GM23338 (cell line): ENCODE results near the gene AKAP9.

Experiments used
- CREB1 ChIP-seq: fragments of 250-450 bp; sonication (Bioruptor Pico); IDR thresholded peaks from 2 replicates; pipeline ENCODE4 v1.5.0; 2020; ENCODE audit warnings: low read depth, mild to moderate bottlenecking, moderate library complexity
- EZH2 ChIP-seq: fragments of 200-600 bp; sonication (generic); IDR thresholded peaks from one replicate; pipeline ENCODE4 v1.8.0; 2017; ENCODE audit warnings: antibody characterized with exemption, mild to moderate bottlenecking, low read depth; ENCODE audit not compliant: unreplicated experiment
- EZH2phosphoT487 ChIP-seq: fragments of 200-600 bp; sonication (generic); IDR thresholded peaks from one replicate; pipeline ENCODE4 v1.8.1; 2018; ENCODE audit warnings: antibody characterized with exemption; ENCODE audit not compliant: unreplicated experiment
- JUNB ChIP-seq: IDR thresholded peaks from one replicate; pipeline ENCODE4 v1.6.1; 2016; ENCODE audit warnings: antibody characterized with exemption; ENCODE audit not compliant: unreplicated experiment
- POLR2AphosphoS5 ChIP-seq: IDR thresholded peaks from 2 replicates; pipeline ENCODE4 v1.6.1; 2016; ENCODE audit warnings: antibody characterized with exemption, low read depth
- ZNF114 ChIP-seq: fragments of 250-450 bp; sonication (Bioruptor Pico); IDR thresholded peaks from 2 replicates; pipeline ENCODE4 v1.5.0; 2020; ENCODE audit warnings: mild to moderate bottlenecking, moderate library complexity
- TF ChIP-seq, protein P1 (sequence below), 2 experiments: fragments of 200-600 bp in 1 of 2; sonication (generic) in 1 of 2; conservative IDR thresholded peaks; 2 replicates each; pipeline versions ENCODE4 v1.5.1 to v1.6.1; 2016 to 2017; ENCODE audit warnings: antibody characterized with exemption in 2 of 2, low read depth in 2 of 2, mild to moderate bottlenecking in 2 of 2, moderate library complexity in 1 of 2
- TF ChIP-seq, protein P2 (sequence below): IDR thresholded peaks from one replicate; pipeline ENCODE4 v1.6.1; 2018; ENCODE audit warnings: antibody characterized with exemption; ENCODE audit not compliant: unreplicated experiment
- TF ChIP-seq, protein P3 (sequence below): IDR thresholded peaks from 2 replicates; pipeline ENCODE4 v1.6.1; 2016; ENCODE audit warnings: antibody characterized with exemption

DNA sequence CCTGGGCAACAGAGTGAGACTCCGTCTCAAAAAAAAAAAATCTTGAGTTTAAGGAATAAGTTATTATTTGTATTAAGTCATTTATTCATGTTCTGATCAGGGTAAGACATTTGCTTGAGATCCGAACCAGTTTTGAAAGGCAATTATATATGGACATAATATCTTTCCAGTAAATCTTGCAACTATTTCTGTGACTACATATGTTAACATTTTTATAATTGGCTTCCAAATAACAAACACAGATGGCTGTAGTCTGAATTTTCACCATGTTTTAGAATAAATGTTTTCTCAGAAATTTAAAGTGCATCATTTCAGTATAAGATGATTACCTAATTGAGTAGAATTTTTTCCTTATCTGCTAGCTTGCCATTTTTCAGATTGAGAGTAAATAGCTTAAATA lies 21.2 kb downstream of the AKAP9 start:
- TF ChIP-seq, protein P1, sequence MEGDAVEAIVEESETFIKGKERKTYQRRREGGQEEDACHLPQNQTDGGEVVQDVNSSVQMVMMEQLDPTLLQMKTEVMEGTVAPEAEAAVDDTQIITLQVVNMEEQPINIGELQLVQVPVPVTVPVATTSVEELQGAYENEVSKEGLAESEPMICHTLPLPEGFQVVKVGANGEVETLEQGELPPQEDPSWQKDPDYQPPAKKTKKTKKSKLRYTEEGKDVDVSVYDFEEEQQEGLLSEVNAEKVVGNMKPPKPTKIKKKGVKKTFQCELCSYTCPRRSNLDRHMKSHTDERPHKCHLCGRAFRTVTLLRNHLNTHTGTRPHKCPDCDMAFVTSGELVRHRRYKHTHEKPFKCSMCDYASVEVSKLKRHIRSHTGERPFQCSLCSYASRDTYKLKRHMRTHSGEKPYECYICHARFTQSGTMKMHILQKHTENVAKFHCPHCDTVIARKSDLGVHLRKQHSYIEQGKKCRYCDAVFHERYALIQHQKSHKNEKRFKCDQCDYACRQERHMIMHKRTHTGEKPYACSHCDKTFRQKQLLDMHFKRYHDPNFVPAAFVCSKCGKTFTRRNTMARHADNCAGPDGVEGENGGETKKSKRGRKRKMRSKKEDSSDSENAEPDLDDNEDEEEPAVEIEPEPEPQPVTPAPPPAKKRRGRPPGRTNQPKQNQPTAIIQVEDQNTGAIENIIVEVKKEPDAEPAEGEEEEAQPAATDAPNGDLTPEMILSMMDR (conservative IDR thresholded peaks at IDR 0.05; ENCODE audit: low read depth in 2 of 2): no peak
- TF ChIP-seq JUNB (no peak), EZH2phosphoT487 (no peak), EZH2 (no peak), POLR2AphosphoS5 (no peak), ZNF114 (CRISPR knock-in tag) (no peak), CREB1 (CRISPR knock-in tag) (no peak)
- TF ChIP-seq, protein P2, sequence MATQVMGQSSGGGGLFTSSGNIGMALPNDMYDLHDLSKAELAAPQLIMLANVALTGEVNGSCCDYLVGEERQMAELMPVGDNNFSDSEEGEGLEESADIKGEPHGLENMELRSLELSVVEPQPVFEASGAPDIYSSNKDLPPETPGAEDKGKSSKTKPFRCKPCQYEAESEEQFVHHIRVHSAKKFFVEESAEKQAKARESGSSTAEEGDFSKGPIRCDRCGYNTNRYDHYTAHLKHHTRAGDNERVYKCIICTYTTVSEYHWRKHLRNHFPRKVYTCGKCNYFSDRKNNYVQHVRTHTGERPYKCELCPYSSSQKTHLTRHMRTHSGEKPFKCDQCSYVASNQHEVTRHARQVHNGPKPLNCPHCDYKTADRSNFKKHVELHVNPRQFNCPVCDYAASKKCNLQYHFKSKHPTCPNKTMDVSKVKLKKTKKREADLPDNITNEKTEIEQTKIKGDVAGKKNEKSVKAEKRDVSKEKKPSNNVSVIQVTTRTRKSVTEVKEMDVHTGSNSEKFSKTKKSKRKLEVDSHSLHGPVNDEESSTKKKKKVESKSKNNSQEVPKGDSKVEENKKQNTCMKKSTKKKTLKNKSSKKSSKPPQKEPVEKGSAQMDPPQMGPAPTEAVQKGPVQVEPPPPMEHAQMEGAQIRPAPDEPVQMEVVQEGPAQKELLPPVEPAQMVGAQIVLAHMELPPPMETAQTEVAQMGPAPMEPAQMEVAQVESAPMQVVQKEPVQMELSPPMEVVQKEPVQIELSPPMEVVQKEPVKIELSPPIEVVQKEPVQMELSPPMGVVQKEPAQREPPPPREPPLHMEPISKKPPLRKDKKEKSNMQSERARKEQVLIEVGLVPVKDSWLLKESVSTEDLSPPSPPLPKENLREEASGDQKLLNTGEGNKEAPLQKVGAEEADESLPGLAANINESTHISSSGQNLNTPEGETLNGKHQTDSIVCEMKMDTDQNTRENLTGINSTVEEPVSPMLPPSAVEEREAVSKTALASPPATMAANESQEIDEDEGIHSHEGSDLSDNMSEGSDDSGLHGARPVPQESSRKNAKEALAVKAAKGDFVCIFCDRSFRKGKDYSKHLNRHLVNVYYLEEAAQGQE: no peak
- TF ChIP-seq, protein P3, sequence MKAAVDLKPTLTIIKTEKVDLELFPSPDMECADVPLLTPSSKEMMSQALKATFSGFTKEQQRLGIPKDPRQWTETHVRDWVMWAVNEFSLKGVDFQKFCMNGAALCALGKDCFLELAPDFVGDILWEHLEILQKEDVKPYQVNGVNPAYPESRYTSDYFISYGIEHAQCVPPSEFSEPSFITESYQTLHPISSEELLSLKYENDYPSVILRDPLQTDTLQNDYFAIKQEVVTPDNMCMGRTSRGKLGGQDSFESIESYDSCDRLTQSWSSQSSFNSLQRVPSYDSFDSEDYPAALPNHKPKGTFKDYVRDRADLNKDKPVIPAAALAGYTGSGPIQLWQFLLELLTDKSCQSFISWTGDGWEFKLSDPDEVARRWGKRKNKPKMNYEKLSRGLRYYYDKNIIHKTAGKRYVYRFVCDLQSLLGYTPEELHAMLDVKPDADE: no peak
